HG02588 (cell line): ENCODE results near the gene ANKRD55.

Source experiments
- ATAC-seq: cut with Tn5 transposase; IDR thresholded peaks from one replicate; pipeline ENCODE4 v1.9.1; 2021; ENCODE audit warnings: mild to moderate bottlenecking, moderate library complexity; ENCODE audit not compliant: unreplicated experiment

Gene ANKRD55

DNA sequence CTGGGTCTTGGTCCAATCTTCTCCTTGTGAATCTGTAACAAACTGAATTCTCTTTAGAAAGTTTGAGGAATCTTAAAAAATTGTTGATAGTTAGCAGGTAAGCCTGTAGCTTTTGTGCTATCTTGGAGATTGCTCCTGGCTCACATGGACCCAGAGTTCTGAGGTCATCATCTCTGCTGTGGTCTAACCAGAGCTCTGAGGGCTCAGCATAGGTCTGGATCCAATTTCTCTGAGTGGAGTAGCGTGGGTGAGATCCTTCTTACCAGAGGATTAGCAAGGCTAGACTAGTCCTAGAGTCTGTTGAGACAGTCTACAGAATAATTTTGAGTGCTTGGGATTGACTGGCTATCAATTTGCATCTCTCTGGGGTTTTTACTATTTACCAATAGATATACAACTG is 177.8 kb downstream of the ANKRD55 start:
- no peak for ATAC-seq

DNA sequence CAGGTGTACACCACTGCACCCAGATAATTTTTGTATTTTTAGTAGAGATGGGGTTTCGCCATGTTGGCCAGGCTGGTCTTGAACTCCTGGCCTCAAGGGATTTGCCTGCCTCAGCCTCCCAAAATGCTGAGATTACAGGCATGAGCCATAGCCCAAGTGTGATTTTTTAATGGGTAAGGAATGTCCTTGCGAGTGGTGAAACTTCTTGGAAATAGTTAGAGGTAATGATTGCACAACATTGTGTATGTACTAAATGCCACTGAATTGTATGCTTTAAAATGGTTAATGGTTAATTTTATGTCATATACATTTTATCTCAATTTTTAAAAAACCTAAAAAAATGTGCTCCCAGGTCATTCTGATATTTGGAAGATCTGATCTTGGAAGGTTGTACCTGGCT is 178.5 kb downstream of the ANKRD55 start:
- no peak for ATAC-seq

DNA sequence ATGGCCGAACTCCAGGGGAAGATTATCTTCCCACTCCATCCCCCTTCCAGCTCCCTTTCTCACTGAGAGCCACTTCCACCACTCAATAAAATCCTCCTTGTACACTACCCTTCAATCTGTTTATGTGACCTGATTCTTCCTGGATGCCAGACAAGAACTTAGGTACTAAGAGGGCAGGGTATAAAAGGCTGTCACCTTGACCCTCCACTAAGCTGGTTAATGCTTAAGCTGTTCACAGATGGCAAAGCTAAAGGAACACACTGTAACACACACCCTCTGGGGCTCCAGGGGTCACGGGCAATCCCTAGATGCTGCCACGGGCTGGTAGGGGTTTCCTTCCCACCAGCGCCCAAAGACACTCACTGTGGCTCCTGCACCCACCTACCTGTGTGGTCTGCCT is 179.8 kb downstream of the ANKRD55 start:
- ATAC-seq: no peak

DNA sequence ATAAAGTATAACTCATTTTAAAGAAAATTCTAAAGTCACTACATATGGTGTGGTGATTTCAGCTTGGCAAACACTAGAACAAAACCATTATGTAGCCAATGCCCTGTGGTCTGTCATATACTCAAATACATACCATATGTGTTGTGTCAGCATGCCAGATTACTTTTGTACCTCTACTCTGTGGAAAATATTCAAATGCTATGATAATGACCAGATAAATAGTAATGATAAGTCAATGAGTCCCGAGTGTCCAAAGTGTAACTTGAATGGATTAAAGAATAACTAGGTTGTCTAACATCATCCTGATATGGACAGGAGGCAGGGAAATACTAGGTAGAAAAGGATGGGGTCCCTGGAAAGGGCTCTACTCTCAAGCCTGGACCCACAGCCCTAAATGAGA is 180.4 kb downstream of the ANKRD55 start:
- ATAC-seq: no peak

DNA sequence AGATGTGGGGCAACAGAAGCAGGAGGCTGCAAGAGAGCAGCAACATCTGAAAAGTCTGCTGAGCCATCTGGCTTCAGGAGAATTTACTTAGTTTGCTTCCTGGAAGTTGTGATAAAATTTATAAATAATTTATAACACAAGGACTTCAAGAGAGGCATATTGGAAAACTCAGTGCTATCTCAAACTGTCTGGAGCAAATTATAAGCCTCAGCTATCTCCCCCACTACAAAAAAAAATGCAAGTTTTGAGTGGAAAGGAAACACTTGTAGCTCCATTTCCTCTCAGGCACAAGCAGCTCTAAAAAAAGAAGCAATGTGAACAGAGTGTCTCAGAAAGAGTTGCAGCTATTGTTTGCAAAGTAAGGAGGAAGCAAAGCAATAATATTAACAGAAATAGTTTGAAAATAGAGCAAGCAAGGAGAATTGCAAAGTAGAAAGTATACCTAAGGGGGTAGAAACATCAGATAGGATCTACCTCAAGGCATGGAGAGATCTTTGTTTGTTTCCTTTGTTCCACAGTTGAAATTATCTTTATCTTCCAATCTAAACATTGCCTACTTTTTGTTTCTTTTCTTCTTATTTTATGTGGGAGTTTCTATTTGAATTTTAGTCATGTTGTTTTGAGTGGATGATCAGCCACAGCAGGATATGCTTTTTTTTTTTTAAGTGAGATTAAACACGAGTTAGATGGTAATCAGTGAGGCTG is 182.4 kb downstream of the ANKRD55 start:
- no peak for ATAC-seq
